HG02571 (cell line): ENCODE data around the gene CELF5.

Experiments used
- ATAC-seq: cut with Tn5 transposase; IDR thresholded peaks from one replicate; pipeline ENCODE4 v1.9.1; 2021; ENCODE audit warnings: mild to moderate bottlenecking, moderate library complexity; ENCODE audit not compliant: unreplicated experiment

CELF5 gene

DNA sequence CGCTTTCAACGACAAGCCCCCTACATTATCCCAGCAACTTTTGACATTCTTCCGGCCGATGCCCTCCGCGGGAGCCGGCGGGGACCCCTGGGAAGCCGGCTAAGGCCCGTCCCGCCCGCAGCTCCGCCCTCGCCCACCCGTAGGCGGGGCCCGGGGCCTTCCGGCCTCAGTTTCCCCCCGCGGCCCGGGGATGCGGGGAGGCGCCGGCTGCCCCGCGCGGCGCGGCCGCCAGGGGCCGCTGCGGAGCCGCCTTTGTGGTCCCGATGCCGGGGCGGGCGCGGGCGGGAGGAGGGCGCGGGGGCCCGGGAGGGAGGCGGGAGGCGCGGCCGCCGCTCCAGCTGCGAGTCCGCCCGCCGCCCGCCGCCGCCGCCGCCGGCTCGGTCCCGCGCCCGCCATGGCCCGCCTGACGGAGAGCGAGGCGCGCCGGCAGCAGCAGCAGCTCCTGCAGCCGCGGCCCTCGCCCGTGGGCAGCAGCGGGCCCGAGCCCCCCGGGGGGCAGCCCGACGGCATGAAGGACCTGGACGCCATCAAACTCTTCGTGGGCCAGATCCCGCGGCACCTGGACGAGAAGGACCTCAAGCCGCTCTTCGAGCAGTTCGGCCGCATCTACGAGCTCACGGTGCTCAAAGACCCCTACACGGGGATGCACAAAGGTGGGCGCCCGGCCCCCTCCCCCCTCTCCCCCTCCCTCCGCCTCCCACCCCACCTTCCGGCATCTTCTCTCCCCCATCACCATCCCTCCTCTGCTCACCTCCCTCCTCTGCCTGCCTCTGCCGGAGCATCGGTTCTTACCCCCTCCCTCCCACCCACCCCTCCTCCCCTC, at the start of gene CELF5:
CELF5 (plus strand) TSS at position 316 of the 823 bp plus-strand sequence; CDS start at position 395, 79 bp downstream.
- ATAC-seq: no peak

GRCh38 chr19:3175781-3176714, 48.4 kb upstream of the CELF5 start:
- no peak for ATAC-seq

- ATAC-seq: no peak
Observed at GRCh38 chr19:3176715-3177501, 47.6 kb upstream of the CELF5 start.

GRCh38 chr19:3178377-3178972, 46.0 kb upstream of the CELF5 start, which contains the start of gene S1PR4:
TSS of gene S1PR4 (plus strand) at chr19:3178769. CDS start at chr19:3178793, 24 bp downstream.
- no peak for ATAC-seq

GRCh38 chr19:3178973-3179738, 45.3 kb upstream of the CELF5 start:
- no peak for ATAC-seq

DNA sequence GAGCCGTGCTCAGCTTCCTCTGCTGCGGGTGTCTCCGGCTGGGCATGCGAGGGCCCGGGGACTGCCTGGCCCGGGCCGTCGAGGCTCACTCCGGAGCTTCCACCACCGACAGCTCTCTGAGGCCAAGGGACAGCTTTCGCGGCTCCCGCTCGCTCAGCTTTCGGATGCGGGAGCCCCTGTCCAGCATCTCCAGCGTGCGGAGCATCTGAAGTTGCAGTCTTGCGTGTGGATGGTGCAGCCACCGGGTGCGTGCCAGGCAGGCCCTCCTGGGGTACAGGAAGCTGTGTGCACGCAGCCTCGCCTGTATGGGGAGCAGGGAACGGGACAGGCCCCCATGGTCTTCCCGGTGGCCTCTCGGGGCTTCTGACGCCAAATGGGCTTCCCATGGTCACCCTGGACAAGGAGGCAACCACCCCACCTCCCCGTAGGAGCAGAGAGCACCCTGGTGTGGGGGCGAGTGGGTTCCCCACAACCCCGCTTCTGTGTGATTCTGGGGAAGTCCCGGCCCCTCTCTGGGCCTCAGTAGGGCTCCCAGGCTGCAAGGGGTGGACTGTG, 44.6 kb upstream of the CELF5 start:
- ATAC-seq: no peak

DNA sequence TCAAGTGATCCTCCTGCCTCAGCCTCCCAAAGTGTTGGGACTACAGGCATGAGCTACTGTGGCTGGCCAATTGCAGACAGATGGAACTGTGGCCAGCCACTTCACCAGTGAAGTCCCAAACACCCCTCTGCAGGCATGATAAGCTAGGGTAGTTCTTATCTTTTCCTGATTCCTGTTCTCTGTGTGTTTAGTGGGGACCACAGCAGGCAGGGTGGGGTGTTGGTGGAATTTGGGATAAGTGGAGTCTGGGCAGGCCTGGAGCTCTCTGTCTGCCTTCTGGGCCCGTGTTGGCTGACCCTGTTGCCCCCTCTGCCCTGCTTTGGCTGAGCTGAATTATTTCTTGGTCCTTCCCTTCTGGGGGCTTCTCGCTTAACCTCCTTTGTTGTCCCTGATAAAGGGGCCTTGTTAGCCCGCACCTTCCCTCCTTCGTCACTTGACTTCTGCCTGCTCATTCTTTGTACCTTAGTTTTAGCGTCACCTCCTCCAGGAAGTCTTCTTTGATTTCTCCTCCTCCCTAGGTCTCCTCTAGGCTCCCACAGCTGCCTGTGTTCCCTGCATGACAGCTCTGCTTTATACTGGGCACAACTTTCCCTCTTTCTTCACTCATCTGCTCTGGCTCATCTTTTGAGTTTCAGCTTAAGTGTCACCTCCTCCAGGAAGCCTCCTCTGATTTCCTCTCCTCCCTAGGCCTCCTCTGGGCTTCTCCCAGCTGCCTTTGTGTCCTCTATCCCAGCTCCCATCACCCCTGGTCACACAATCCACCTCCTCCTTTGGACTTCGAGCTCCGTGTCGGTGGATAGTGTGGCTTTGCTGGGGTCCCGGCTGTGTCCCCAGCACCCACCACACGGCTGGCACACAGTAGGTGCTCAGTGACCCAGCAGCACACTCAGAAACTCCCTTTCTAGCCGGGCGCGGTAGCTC, 40.5 kb upstream of the CELF5 start:
- ATAC-seq: no peak

- ATAC-seq: peak; percentile 9
Observed at GRCh38 chr19:3184847-3185460, 39.5 kb upstream of the CELF5 start.

GRCh38 chr19:3185461-3186159, 38.9 kb upstream of the CELF5 start, which contains the start of gene NCLN:
TSS of gene NCLN (plus strand) at chr19:3185930. CDS start at chr19:3186031, 101 bp downstream.
- ATAC-seq: peak; percentile 60

DNA sequence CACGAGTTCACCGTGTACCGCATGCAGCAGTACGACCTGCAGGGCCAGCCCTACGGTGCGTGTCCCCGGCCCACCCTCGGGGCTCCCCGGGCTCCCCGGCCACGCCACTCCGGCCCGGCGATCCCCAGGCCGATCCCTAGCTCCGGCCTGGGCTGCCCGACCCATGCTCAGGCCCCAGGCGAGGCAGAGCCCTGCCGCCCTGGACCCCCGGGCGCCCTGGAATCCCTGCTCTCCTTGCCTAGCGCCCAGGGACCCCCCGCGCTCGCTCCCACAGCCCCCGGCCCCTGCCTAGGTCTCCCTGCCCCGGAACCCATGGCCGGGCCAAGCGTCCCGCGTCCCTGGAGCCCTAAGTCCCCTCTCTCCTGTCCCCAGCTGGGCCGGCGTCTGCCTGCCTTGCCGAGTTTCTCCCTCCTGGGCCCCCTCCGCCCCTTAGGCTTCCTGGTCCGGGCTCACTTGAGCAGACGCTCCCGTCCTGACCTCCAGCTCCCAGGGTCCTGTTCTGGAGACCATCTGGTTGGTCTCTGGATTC, 38.2 kb upstream of the CELF5 start:
- ATAC-seq: peak; percentile 15

DNA sequence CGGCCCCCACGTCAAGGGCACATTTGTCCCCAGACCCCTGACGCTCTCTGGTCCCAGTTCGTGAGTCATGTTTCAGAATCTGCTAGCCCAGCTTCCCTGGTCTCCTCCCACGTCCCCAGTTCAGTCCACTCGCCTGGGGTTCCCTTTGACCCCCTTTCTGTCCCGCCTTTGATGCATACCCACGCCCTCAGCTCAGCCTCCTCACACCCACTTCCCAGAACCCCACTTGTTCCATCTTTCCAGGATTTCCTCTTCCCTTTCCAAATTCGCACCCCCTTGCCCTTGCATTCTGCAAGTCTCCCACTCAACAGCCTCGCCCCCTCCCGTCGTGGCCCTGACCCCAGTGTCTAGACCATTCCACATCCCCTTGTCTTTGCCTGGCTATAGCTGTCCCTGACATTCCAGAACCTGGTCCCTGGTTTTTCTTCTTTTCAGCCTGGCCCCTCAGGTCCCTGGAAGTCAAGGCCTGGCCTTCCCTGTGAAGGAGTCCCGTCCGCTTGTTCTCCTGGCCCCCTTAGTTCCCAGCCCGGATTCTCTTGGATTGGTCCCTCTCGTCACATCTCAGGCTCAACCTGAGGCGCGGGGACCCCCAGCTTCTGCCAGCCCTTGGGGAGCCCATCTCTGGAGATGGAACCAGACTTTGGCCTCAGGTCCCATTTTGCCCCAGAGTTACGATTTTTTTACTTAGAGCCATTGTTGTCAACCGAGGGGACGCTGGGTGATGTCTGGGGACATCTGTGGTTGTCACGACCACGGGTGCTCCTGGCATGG, 37.4 kb upstream of the CELF5 start:
- ATAC-seq: no peak

- no peak for ATAC-seq
Observed at GRCh38 chr19:3187662-3188511, 36.6 kb upstream of the CELF5 start.

DNA sequence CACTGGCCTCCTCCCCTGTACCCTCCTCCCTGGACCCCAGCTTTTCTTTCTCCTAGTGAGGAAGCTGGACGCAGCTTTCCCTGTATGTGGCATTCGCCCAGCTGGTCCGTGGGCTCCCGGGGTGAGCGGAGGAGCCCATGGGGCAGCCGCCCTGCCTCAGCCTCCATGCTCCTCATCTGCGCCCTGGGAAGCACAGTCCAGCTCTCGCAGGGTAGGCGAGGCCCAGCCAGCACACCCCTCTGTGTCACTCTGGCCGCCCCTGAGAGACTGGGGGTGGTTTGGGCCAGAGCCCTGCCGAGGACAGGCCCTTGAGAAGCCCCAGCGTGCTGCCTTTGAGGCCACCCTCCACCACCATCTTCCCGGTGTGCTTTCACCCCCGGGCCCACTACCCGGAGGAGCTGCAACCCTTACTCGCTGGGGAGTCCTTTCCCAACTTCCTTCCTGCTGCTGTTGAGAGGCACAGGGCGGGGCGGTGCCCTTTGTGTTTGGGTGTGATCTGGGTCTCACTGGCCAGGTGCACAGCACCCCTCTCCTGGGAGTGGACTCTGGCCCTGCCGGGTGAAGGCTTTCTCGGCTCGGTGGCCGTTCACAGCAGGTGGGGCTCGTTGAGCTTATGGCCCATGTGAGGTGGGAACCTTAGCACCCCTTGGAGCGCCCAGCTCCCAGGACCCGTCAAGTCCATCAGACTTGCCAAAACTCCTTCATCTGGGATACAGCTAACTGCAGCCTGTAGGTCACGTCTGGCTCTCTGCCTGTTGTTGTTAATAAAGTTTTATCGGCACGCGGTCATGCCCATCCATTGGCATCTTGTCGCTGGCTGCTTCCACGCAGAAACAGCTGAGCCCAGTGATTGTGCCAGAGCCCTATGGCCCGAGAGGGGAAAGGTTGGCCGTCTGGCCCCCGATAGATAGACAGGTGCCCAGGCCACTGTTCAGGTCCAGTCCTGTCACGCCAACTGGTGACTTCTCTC, 35.5 kb upstream of the CELF5 start:
- no peak for ATAC-seq
